Uterus (tissue), 4 donors: ENCODE results near the gene XXYLT1. TPM values are rescaled to one million over a fixed set of nuclear protein-coding genes. Genes with fewer than 3 reads are reported as not detected.

Source experiments
- DNase-seq, 2 donors: peaks; one replicate each; pipeline ENCODE4 v3.0.0-alpha.2; 2019 to 2020
- H3K27ac ChIP-seq, 2 donors: fragments of 200-600 bp; sonication (generic); 1 replicate in 1 of 2; 2 replicates in 1 of 2; pipeline ENCODE4 v1.5.1; 2016 to 2018
- H3K27me3 ChIP-seq, 2 donors: fragments of 200-600 bp; sonication (generic); one replicate each; pipeline ENCODE4 v1.5.1; 2018 to 2019; ENCODE audit warnings: control low read depth in 1 of 2
- H3K36me3 ChIP-seq, 2 donors: fragments of 200-600 bp; sonication (generic); one replicate each; pipeline ENCODE4 v1.5.1; 2019; ENCODE audit warnings: control low read depth in 1 of 2
- H3K4me1 ChIP-seq, 2 donors: fragments of 200-600 bp; sonication (generic); one replicate each; pipeline ENCODE4 v1.5.1; 2018 to 2019; ENCODE audit warnings: control low read depth in 1 of 2
- H3K4me3 ChIP-seq, 2 donors: fragments of 200-600 bp; sonication (generic); 1 replicate in 1 of 2; 2 replicates in 1 of 2; pipeline ENCODE4 v1.5.1; 2018 to 2019; ENCODE audit warnings: mild to moderate bottlenecking in 1 of 2
- H3K9me3 ChIP-seq, 2 donors: fragments of 200-600 bp; sonication (generic); one replicate each; pipeline ENCODE4 v1.5.1; 2019; ENCODE audit warnings: control low read depth in 1 of 2
- POLR2A ChIP-seq, 2 donors: fragments of 450-650 bp; IDR thresholded peaks; one replicate each; pipeline ENCODE4 v1.6.1; 2016; ENCODE audit warnings: antibody characterized with exemption in 2 of 2, mild to moderate bottlenecking in 1 of 2, moderate library complexity in 1 of 2
- intact Hi-C: fragments of 100-400 bp; cut with DNase I; formaldehyde crosslinking; loops from one replicate; pipeline ENCODE4 v1.15.1; 2023; ENCODE audit warnings: low total_unique reads
- total RNA-seq, 4 donors: library from RNA; depleted of rRNA in 3 of 4; stranded (reverse); fragments of >200 nt in 3 of 4; gene quantifications; one replicate each; pipeline versions ENCODE4 v1.1.0 to v1.2.4, GENCODE V29; 2014 to 2023
- TF ChIP-seq, protein P1 (sequence below), 4 experiments: fragments of 200-600 bp in 2 of 4; fragments of 450-650 bp in 2 of 4; sonication (generic) in 2 of 4; IDR thresholded peaks; one replicate each; pipeline ENCODE4 v1.5.1; 2016 to 2019; ENCODE audit warnings: antibody characterized with exemption in 4 of 4, mild to moderate bottlenecking in 2 of 4, moderate library complexity in 1 of 4
- donor health status: DM: yes; HTN: yes; CAD: no.

The XXYLT1 gene
- total RNA-seq, 4 donors from 2014 or later: 10.6 to 52.5 (median 23.8) TPM

DNA sequence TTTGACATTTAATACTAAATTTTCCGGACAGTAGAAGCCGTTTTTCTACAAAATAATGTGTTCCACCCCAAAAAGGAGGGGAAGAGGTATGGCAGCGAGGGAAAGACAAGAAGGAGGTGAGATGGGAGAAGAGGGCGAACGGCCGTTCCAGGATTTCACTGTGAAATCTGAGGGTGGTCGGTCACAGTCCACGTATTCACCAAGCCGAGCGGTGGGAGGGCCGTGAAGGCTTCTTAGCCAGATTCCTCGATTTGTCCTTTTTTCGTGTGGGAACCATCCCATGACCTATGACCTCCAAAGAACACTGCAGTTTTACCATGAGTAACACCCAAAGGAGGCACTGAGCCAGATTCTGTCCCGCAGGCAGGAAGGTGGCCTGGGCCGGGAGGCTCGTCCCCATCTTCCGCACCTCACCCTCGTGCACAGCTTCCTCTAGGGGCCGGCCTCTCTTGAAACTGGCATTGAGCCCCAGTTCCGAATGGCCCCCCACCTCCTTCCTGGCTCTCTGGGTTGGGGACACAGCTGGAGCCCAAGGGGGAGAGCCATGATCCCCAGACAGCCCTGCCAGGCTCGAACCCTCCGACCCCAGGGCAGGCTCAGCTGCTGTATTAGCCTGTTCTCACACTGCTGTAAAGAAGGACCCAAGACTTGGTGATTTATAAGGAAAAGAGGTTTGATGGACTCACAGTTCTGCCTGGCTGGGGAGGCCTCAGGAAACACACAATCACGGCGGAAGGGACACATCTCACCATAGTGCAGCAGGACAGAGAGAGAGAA, 23.7 kb downstream of the XXYLT1 start:
- Histone ChIP-seq H3K4me1 (no peaks in the 10 kb centered on the region), H3K27me3 (no peaks in the 10 kb centered on the region), H3K27ac (no peak overlapping the region), H3K4me3 (no peak overlapping the region), H3K36me3 (no peaks in the 10 kb centered on the region), H3K9me3 (no peaks in the 10 kb centered on the region)
- TF ChIP-seq, protein P1, sequence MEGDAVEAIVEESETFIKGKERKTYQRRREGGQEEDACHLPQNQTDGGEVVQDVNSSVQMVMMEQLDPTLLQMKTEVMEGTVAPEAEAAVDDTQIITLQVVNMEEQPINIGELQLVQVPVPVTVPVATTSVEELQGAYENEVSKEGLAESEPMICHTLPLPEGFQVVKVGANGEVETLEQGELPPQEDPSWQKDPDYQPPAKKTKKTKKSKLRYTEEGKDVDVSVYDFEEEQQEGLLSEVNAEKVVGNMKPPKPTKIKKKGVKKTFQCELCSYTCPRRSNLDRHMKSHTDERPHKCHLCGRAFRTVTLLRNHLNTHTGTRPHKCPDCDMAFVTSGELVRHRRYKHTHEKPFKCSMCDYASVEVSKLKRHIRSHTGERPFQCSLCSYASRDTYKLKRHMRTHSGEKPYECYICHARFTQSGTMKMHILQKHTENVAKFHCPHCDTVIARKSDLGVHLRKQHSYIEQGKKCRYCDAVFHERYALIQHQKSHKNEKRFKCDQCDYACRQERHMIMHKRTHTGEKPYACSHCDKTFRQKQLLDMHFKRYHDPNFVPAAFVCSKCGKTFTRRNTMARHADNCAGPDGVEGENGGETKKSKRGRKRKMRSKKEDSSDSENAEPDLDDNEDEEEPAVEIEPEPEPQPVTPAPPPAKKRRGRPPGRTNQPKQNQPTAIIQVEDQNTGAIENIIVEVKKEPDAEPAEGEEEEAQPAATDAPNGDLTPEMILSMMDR (IDR thresholded peaks at IDR 0.05): no peak
- TF ChIP-seq POLR2A (IDR thresholded peaks at IDR 0.05): no peak
- peak in 1 of 2 donors; percentile 17 for DNase-seq
- intact Hi-C loops: no loop called here

DNA sequence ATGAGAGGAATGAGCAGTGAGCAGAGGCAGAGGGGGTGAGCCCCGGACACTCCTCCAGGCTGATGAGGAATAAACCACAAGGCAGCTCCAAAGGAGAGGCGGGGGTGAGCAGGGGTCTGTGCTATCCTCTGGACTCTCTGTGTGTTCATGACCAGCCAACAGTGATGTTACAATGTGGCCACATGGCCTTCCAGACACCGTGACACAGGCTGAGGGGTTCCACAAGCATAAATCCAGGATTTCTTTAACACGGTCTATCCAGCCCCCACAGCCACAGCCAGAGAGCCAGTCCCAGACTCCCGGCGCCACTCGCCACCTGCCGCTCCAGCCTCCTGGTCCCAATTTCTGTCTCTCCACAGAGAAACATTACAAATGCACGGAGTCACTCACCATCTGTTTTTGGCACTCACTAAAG, 24.4 kb downstream of the XXYLT1 start:
- no peaks in the 10 kb centered on the region for H3K4me1 ChIP-seq
- H3K27me3 ChIP-seq: no peaks in the 10 kb centered on the region
- intact Hi-C loops: no loop called here
- no peak for TF ChIP-seq POLR2A (IDR thresholded peaks at IDR 0.05)
- TF ChIP-seq, protein P1 (IDR thresholded peaks at IDR 0.05): no peak
- H3K9me3 ChIP-seq: no peaks in the 10 kb centered on the region
- DNase-seq: peak in 1 of 2 donors; percentile 10
- H3K4me3 ChIP-seq: no peak overlapping the region
- no peak overlapping the region for H3K27ac ChIP-seq
- no peaks in the 10 kb centered on the region for H3K36me3 ChIP-seq

DNA sequence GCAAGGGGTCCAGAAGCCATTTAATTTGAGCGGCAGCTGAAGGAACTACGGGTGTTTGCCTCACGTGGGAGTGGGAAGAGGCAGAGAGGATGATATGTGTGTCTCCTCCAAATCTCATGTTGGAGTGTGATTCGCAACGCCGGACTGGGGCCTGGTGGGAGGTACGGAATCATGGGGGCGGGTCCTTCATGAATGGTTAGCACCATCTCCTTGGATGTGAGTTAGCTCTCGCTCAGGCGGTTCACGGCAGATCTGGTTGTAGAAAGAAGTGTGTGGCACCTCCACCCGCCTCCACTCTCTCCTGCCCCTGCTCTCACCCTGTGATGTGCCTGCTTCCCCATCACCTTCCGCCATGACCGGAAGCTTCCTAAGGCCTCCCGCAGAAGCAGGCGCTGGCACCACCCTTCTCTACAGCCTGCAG, 25.4 kb downstream of the XXYLT1 start:
- no peaks in the 10 kb centered on the region for H3K36me3 ChIP-seq
- H3K4me1 ChIP-seq: peaks cover 0 to 3% of the 10 kb centered on the region in 2 donors
- H3K27me3 ChIP-seq: no peaks in the 10 kb centered on the region
- H3K9me3 ChIP-seq: no peaks in the 10 kb centered on the region
- DNase-seq: peak; percentile 10 to 13
- H3K27ac ChIP-seq: no peak overlapping the region
- no peak overlapping the region for H3K4me3 ChIP-seq
- intact Hi-C loops: no loop called here
- TF ChIP-seq, protein P1 (IDR thresholded peaks at IDR 0.05): no peak
- TF ChIP-seq POLR2A (IDR thresholded peaks at IDR 0.05): no peak

DNA sequence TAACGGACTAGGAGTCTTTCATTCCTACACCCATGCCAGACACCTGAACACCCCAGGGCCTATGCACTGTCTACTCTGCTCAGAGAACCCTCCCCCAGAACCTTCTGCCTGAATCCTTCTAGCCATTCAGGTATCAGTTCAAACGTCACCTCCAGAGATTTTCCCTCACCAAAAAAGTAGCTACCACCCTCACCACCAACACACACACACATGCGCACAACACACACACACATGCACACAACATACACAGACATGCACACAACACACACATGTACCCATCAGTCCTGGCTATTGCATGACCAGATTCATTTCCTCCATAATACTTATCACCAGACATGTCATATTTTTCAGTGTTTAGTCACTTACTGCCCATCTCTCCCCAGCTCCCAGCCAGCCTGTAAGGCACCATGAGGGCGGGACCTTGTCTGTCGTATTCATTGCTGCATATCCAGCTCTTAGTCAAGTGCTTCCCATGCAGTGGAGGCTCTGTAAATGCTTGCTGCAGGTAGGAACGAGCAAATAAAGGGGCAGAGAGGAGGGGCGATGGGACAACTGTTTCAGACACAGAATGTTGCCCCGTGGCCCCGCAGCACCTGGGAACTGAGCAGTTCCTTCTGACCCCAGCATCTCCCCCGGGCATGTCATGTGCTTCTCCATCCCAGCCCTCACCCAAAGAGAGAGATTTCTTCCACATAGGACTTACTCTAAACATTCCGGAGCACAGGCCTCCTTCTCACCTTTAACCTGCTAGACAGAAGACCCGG, 29.2 kb downstream of the XXYLT1 start:
- no peak overlapping the region for H3K4me3 ChIP-seq
- no peaks in the 10 kb centered on the region for H3K27me3 ChIP-seq
- intact Hi-C loops: no loop called here
- no peaks in the 10 kb centered on the region for H3K36me3 ChIP-seq
- no peak overlapping the region for H3K27ac ChIP-seq
- peak; percentile 9 for DNase-seq
- H3K9me3 ChIP-seq: no peaks in the 10 kb centered on the region
- TF ChIP-seq, protein P1 (IDR thresholded peaks at IDR 0.05): no peak
- no peak for TF ChIP-seq POLR2A (IDR thresholded peaks at IDR 0.05)
- H3K4me1 ChIP-seq: peaks cover 5 to 18% of the 10 kb centered on the region in 2 donors

DNA sequence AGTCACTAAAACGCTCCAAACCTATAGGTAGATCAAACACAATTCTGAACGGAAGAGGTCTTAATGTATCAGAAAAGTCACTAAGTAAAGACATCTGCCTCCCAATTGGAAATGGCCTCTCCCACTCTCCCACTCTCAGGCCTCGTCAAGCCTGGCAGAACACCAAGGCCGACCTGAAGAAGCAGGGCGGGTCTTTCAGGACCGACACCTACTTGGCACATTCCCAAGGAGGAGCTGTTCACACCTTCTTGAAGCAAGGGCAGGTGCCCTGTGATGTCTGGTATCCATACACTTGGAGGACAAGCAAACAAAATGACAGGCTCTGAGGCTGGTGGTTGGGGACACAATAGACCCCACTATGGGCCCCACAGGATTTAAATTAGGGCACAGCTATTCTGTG, 30.0 kb downstream of the XXYLT1 start:
- Histone ChIP-seq H3K27me3 (no peaks in the 10 kb centered on the region), H3K9me3 (no peaks in the 10 kb centered on the region), H3K4me3 (no peak overlapping the region), H3K36me3 (no peaks in the 10 kb centered on the region), H3K27ac (peak overlapping the region; percentile 70 to 81), H3K4me1 (peaks cover 5 to 18% of the 10 kb centered on the region in 2 donors)
- intact Hi-C loops: no loop called here
- TF ChIP-seq POLR2A (IDR thresholded peaks at IDR 0.05): no peak
- TF ChIP-seq, protein P1 (IDR thresholded peaks at IDR 0.05): no peak
- DNase-seq: peak; percentile 31 to 38
